ENCODE measurements around the gene PDZRN4.
A peak's percentile ranks its signal among the peaks of the same experiment; 100 is the strongest.
"Not testable (repeated sequence)": the region's sequence is repeated elsewhere in the genome, so short reads cannot be mapped to it uniquely, and the experiment has no call there.

PDZRN4 gene

GRCh38 chr12:41577995-41578394 is 389.9 kb downstream of the PDZRN4 start:
- no peak for DNase-seq

GRCh38 chr12:41585784-41586183 is 397.7 kb downstream of the PDZRN4 start:
- DNase-seq: no peak

- no peak for DNase-seq
These were observed 399.5 kb downstream of the PDZRN4 start for GRCh38 chr12:41587574-41587973.

GRCh38 chr12:41589878-41590277 is 401.8 kb downstream of the PDZRN4 start:
- DNase-seq: no peak

GRCh38 chr12:41596190-41596589 is 408.1 kb downstream of the PDZRN4 start:
- no peak for DNase-seq

- no peak for DNase-seq
These were observed 416.7 kb downstream of the PDZRN4 start for GRCh38 chr12:41604830-41605229.

- DNase-seq: peak; percentile 49
These were observed 417.6 kb downstream of the PDZRN4 start for GRCh38 chr12:41605545-41606305.

GRCh38 chr12:41606468-41607445 is 418.6 kb downstream of the PDZRN4 start:
- no peak for DNase-seq

GRCh38 chr12:41612892-41613557 is 424.9 kb downstream of the PDZRN4 start:
- DNase-seq: no peak

GRCh38 chr12:41615174-41615573 is 427.1 kb downstream of the PDZRN4 start:
- not testable (repeated sequence) for DNase-seq

- no peak for DNase-seq
These were observed 431.6 kb downstream of the PDZRN4 start for GRCh38 chr12:41619705-41620104.

- no peak for DNase-seq
These were observed 433.2 kb downstream of the PDZRN4 start for GRCh38 chr12:41621291-41621690.

All from NCI-H526 treated with DMSO at 0.1 percent for 48 hours (cell line).